GM23338 (cell line): ENCODE measurements around the gene PDZD8. TPM values are rescaled to one million over a fixed set of nuclear protein-coding genes. Genes with fewer than 3 reads are reported as not detected.

ENCODE experiments used
- ATAC-seq: fragments of 200-7000 bp; cut with Tn5 transposase; 3 replicates; pipeline ENCODE4 v1.9.1; 2020
- DNase-seq: peaks from one replicate; pipeline ENCODE4 v3.0.0-alpha.2; 2015; ENCODE audit warnings: low spot score
- H2AFZ ChIP-seq: fragments of 200-600 bp; sonication (generic); 2 replicates; pipeline ENCODE4 v1.8.0; 2016; ENCODE audit warnings: antibody characterized with exemption, mild to moderate bottlenecking, moderate library complexity
- H3F3A ChIP-seq: fragments of 200-600 bp; sonication (generic); replicated peaks from 2 replicates; pipeline ENCODE4 v1.8.0; 2017; ENCODE audit warnings: antibody characterized with exemption, mixed run types, low read depth
- H3K27ac ChIP-seq: fragments of 200-600 bp; sonication (generic); 2 replicates; pipeline ENCODE4 v1.6.1; 2016; ENCODE audit warnings: low read depth
- H3K27me3 ChIP-seq: fragments of 200-600 bp; sonication (generic); 2 replicates; pipeline ENCODE4 v1.8.0; 2016; ENCODE audit warnings: mild to moderate bottlenecking, mixed run types, moderate library complexity; ENCODE audit not compliant: insufficient read depth
- H3K36me3 ChIP-seq: fragments of 200-600 bp; sonication (generic); 2 replicates; pipeline ENCODE4 v1.8.0; 2016; ENCODE audit warnings: mild to moderate bottlenecking; ENCODE audit not compliant: insufficient read depth
- H3K4me1 ChIP-seq: fragments of 200-600 bp; sonication (generic); 2 replicates; pipeline ENCODE4 v1.8.0; 2016; ENCODE audit warnings: mild to moderate bottlenecking, moderate library complexity; ENCODE audit not compliant: insufficient read depth
- H3K4me2 ChIP-seq: fragments of 200-600 bp; sonication (generic); 2 replicates; pipeline ENCODE4 v1.7.1; 2017; ENCODE audit warnings: mixed run types
- H3K4me3 ChIP-seq: fragments of 200-600 bp; sonication (generic); 2 replicates; pipeline ENCODE4 v1.6.1; 2016; ENCODE audit warnings: mixed run types
- H3K79me2 ChIP-seq: fragments of 200-600 bp; sonication (generic); replicated peaks from 2 replicates; pipeline ENCODE4 v1.8.0; 2017; ENCODE audit warnings: mild to moderate bottlenecking; ENCODE audit not compliant: insufficient read depth
- H3K9me2 ChIP-seq: fragments of 200-600 bp; sonication (generic); 2 replicates; pipeline ENCODE4 v1.8.0; 2017; ENCODE audit not compliant: insufficient read depth
- H4K20me1 ChIP-seq: fragments of 200-600 bp; sonication (generic); replicated peaks from 2 replicates; pipeline ENCODE4 v1.8.0; 2017; ENCODE audit warnings: mild to moderate bottlenecking; ENCODE audit not compliant: insufficient read depth
- H3K27ac Mint-ChIP-seq: 2 replicates; pipeline ENCODE4 v1.8.0; 2020; ENCODE audit warnings: inconsistent platforms, mild to moderate bottlenecking, moderate library complexity, mixed read lengths
- H3K27me3 Mint-ChIP-seq: 3 replicates; pipeline ENCODE4 v1.8.0; 2022; ENCODE audit warnings: low read depth, mild to moderate bottlenecking, moderate library complexity, mixed read lengths, inconsistent platforms; ENCODE audit not compliant: insufficient read depth, poor library complexity
- H3K36me3 Mint-ChIP-seq: 3 replicates; pipeline ENCODE4 v1.8.0; 2021; ENCODE audit warnings: low read depth, mild to moderate bottlenecking, inconsistent platforms, moderate library complexity, mixed read lengths
- H3K4me1 Mint-ChIP-seq: 3 replicates; pipeline ENCODE4 v1.8.0; 2020; ENCODE audit warnings: mild to moderate bottlenecking, inconsistent platforms, mixed read lengths
- H3K4me3 Mint-ChIP-seq: 3 replicates; pipeline ENCODE4 v1.8.0; 2021; ENCODE audit warnings: moderate library complexity, mild to moderate bottlenecking, inconsistent platforms, mixed read lengths
- H3K9me3 Mint-ChIP-seq: 3 replicates; pipeline ENCODE4 v1.8.0; 2020; ENCODE audit warnings: moderate library complexity, mild to moderate bottlenecking, inconsistent platforms, mixed read lengths
- CREB1 ChIP-seq: fragments of 250-450 bp; sonication (Bioruptor Pico); IDR thresholded peaks from 2 replicates; pipeline ENCODE4 v1.5.0; 2020; ENCODE audit warnings: low read depth, mild to moderate bottlenecking, moderate library complexity
- EZH2 ChIP-seq: fragments of 200-600 bp; sonication (generic); IDR thresholded peaks from one replicate; pipeline ENCODE4 v1.8.0; 2017; ENCODE audit warnings: antibody characterized with exemption, mild to moderate bottlenecking, low read depth; ENCODE audit not compliant: unreplicated experiment
- EZH2phosphoT487 ChIP-seq: fragments of 200-600 bp; sonication (generic); IDR thresholded peaks from one replicate; pipeline ENCODE4 v1.8.1; 2018; ENCODE audit warnings: antibody characterized with exemption; ENCODE audit not compliant: unreplicated experiment
- JUNB ChIP-seq: IDR thresholded peaks from one replicate; pipeline ENCODE4 v1.6.1; 2016; ENCODE audit warnings: antibody characterized with exemption; ENCODE audit not compliant: unreplicated experiment
- NANOG ChIP-seq: IDR thresholded peaks from 2 replicates; pipeline ENCODE4 v1.6.1; 2016; ENCODE audit warnings: antibody characterized with exemption, borderline replicate concordance
- POLR2AphosphoS5 ChIP-seq: IDR thresholded peaks from 2 replicates; pipeline ENCODE4 v1.6.1; 2016; ENCODE audit warnings: antibody characterized with exemption, low read depth
- STAT1 ChIP-seq: IDR thresholded peaks from one replicate; pipeline ENCODE4 v1.6.1; 2016; ENCODE audit warnings: antibody characterized with exemption; ENCODE audit not compliant: unreplicated experiment
- ZNF114 ChIP-seq: fragments of 250-450 bp; sonication (Bioruptor Pico); IDR thresholded peaks from 2 replicates; pipeline ENCODE4 v1.5.0; 2020; ENCODE audit warnings: mild to moderate bottlenecking, moderate library complexity
- ZNF331 ChIP-seq: fragments of 250-450 bp; sonication (Bioruptor Pico); IDR thresholded peaks from 2 replicates; pipeline ENCODE4 v1.5.0; 2020; ENCODE audit warnings: low read depth, mild to moderate bottlenecking, moderate library complexity
- polyA plus RNA-seq: library from polyadenylated mRNA; unstranded; fragments of >200 nt; fragmentation: Nextera tagmentation; extraction: Ambion mirVana; gene quantifications from 2 replicates; pipeline ENCODE4 v1.2.1, GENCODE V29; 2016
- total RNA-seq: library from RNA; depleted of rRNA; stranded (reverse); fragments of >200 nt; shearing (Covaris generic); gene quantifications from 2 replicates; pipeline ENCODE4 v1.2.3, GENCODE V29; 2014
- TF ChIP-seq, protein P1 (sequence below): IDR thresholded peaks from one replicate; pipeline ENCODE4 v1.6.1; 2018; ENCODE audit warnings: antibody characterized with exemption; ENCODE audit not compliant: unreplicated experiment
- TF ChIP-seq, protein P2 (sequence below): IDR thresholded peaks from 2 replicates; pipeline ENCODE4 v1.6.1; 2016; ENCODE audit warnings: antibody characterized with exemption
- TF ChIP-seq, protein P3 (sequence below): fragments of 250-450 bp; sonication (Bioruptor Pico); IDR thresholded peaks from 2 replicates; pipeline ENCODE4 v1.5.0; 2020; ENCODE audit warnings: mild to moderate bottlenecking, moderate library complexity
- TF ChIP-seq, protein P4 (sequence below), 2 experiments: fragments of 200-600 bp in 1 of 2; sonication (generic) in 1 of 2; conservative IDR thresholded peaks; 2 replicates each; pipeline versions ENCODE4 v1.5.1 to v1.6.1; 2016 to 2017; ENCODE audit warnings: antibody characterized with exemption in 2 of 2, low read depth in 2 of 2, mild to moderate bottlenecking in 2 of 2, moderate library complexity in 1 of 2

The PDZD8 gene
- total and polyA plus RNA-seq, 2 experiments from 2014 or later: 11.4 to 28.6 TPM

DNA sequence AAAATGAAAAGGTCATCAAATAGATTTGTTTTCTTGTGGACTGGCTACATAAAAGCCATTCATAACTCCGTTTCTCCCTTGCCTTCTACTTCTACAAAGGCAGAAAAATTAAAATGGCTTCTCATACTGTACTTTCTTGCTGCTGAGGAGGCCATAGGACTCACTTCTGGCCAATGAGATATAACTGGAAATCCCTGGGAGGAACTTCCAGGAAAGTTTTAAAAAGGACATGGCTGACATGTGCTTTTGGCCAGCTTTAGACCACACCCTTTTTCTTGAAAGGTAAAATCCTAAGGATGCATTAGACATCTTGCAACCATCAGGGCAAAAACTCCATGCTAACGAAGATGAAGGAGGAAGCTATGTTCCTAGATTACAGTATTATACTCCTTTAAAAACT is 58.5 kb downstream of the PDZD8 start:
- DNase-seq (no peak), ATAC-seq (no peak)
- no peak overlapping the region for H3K4me3 ChIP-seq
- peaks cover 8% of the 10 kb centered on the region for H4K20me1 ChIP-seq
- no peaks in the 10 kb centered on the region for H3K9me3 Mint-ChIP-seq
- no peaks in the 10 kb centered on the region for H3K27me3 Mint-ChIP-seq
- H3K27me3 ChIP-seq: no peaks in the 10 kb centered on the region
- no peak overlapping the region for H3K27ac Mint-ChIP-seq
- H3K4me3 Mint-ChIP-seq: no peak overlapping the region
- H3K4me2 ChIP-seq: no peak overlapping the region
- TF ChIP-seq JUNB (no peak), ZNF114 (no peak), CREB1 (no peak), ZNF331 (CRISPR knock-in tag) (no peak), EZH2 (no peak), NANOG (no peak), EZH2phosphoT487 (no peak), STAT1 (no peak), POLR2AphosphoS5 (no peak)
- TF ChIP-seq, protein P1, sequence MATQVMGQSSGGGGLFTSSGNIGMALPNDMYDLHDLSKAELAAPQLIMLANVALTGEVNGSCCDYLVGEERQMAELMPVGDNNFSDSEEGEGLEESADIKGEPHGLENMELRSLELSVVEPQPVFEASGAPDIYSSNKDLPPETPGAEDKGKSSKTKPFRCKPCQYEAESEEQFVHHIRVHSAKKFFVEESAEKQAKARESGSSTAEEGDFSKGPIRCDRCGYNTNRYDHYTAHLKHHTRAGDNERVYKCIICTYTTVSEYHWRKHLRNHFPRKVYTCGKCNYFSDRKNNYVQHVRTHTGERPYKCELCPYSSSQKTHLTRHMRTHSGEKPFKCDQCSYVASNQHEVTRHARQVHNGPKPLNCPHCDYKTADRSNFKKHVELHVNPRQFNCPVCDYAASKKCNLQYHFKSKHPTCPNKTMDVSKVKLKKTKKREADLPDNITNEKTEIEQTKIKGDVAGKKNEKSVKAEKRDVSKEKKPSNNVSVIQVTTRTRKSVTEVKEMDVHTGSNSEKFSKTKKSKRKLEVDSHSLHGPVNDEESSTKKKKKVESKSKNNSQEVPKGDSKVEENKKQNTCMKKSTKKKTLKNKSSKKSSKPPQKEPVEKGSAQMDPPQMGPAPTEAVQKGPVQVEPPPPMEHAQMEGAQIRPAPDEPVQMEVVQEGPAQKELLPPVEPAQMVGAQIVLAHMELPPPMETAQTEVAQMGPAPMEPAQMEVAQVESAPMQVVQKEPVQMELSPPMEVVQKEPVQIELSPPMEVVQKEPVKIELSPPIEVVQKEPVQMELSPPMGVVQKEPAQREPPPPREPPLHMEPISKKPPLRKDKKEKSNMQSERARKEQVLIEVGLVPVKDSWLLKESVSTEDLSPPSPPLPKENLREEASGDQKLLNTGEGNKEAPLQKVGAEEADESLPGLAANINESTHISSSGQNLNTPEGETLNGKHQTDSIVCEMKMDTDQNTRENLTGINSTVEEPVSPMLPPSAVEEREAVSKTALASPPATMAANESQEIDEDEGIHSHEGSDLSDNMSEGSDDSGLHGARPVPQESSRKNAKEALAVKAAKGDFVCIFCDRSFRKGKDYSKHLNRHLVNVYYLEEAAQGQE: no peak
- TF ChIP-seq, protein P2, sequence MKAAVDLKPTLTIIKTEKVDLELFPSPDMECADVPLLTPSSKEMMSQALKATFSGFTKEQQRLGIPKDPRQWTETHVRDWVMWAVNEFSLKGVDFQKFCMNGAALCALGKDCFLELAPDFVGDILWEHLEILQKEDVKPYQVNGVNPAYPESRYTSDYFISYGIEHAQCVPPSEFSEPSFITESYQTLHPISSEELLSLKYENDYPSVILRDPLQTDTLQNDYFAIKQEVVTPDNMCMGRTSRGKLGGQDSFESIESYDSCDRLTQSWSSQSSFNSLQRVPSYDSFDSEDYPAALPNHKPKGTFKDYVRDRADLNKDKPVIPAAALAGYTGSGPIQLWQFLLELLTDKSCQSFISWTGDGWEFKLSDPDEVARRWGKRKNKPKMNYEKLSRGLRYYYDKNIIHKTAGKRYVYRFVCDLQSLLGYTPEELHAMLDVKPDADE: no peak
- TF ChIP-seq, protein P3, sequence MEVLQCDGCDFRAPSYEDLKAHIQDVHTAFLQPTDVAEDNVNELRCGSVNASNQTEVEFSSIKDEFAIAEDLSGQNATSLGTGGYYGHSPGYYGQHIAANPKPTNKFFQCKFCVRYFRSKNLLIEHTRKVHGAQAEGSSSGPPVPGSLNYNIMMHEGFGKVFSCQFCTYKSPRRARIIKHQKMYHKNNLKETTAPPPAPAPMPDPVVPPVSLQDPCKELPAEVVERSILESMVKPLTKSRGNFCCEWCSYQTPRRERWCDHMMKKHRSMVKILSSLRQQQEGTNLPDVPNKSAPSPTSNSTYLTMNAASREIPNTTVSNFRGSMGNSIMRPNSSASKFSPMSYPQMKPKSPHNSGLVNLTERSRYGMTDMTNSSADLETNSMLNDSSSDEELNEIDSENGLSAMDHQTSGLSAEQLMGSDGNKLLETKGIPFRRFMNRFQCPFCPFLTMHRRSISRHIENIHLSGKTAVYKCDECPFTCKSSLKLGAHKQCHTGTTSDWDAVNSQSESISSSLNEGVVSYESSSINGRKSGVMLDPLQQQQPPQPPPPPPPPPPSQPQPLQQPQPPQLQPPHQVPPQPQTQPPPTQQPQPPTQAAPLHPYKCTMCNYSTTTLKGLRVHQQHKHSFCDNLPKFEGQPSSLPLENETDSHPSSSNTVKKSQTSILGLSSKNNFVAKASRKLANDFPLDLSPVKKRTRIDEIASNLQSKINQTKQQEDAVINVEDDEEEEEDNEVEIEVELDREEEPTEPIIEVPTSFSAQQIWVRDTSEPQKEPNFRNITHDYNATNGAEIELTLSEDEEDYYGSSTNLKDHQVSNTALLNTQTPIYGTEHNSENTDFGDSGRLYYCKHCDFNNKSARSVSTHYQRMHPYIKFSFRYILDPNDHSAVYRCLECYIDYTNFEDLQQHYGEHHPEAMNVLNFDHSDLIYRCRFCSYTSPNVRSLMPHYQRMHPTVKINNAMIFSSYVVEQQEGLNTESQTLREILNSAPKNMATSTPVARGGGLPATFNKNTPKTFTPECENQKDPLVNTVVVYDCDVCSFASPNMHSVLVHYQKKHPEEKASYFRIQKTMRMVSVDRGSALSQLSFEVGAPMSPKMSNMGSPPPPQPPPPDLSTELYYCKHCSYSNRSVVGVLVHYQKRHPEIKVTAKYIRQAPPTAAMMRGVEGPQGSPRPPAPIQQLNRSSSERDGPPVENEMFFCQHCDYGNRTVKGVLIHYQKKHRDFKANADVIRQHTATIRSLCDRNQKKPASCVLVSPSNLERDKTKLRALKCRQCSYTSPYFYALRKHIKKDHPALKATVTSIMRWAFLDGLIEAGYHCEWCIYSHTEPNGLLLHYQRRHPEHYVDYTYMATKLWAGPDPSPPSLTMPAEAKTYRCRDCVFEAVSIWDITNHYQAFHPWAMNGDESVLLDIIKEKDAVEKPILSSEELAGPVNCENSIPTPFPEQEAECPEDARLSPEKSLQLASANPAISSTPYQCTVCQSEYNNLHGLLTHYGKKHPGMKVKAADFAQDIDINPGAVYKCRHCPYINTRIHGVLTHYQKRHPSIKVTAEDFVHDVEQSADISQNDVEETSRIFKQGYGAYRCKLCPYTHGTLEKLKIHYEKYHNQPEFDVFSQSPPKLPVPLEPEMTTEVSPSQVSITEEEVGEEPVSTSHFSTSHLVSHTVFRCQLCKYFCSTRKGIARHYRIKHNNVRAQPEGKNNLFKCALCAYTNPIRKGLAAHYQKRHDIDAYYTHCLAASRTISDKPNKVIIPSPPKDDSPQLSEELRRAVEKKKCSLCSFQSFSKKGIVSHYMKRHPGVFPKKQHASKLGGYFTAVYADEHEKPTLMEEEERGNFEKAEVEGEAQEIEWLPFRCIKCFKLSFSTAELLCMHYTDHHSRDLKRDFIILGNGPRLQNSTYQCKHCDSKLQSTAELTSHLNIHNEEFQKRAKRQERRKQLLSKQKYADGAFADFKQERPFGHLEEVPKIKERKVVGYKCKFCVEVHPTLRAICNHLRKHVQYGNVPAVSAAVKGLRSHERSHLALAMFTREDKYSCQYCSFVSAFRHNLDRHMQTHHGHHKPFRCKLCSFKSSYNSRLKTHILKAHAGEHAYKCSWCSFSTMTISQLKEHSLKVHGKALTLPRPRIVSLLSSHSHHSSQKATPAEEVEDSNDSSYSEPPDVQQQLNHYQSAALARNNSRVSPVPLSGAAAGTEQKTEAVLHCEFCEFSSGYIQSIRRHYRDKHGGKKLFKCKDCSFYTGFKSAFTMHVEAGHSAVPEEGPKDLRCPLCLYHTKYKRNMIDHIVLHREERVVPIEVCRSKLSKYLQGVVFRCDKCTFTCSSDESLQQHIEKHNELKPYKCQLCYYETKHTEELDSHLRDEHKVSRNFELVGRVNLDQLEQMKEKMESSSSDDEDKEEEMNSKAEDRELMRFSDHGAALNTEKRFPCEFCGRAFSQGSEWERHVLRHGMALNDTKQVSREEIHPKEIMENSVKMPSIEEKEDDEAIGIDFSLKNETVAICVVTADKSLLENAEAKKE: no peak
- TF ChIP-seq, protein P4, sequence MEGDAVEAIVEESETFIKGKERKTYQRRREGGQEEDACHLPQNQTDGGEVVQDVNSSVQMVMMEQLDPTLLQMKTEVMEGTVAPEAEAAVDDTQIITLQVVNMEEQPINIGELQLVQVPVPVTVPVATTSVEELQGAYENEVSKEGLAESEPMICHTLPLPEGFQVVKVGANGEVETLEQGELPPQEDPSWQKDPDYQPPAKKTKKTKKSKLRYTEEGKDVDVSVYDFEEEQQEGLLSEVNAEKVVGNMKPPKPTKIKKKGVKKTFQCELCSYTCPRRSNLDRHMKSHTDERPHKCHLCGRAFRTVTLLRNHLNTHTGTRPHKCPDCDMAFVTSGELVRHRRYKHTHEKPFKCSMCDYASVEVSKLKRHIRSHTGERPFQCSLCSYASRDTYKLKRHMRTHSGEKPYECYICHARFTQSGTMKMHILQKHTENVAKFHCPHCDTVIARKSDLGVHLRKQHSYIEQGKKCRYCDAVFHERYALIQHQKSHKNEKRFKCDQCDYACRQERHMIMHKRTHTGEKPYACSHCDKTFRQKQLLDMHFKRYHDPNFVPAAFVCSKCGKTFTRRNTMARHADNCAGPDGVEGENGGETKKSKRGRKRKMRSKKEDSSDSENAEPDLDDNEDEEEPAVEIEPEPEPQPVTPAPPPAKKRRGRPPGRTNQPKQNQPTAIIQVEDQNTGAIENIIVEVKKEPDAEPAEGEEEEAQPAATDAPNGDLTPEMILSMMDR (conservative IDR thresholded peaks at IDR 0.05; ENCODE audit: low read depth in 2 of 2): no peak
- H3K4me1 ChIP-seq: no peaks in the 10 kb centered on the region
- peaks cover 6% of the 10 kb centered on the region for H3K79me2 ChIP-seq
- H3F3A ChIP-seq: no peaks in the 10 kb centered on the region
- H3K36me3 ChIP-seq: no peaks in the 10 kb centered on the region
- H3K27ac ChIP-seq: no peak overlapping the region
- no peaks in the 10 kb centered on the region; the same call in 1 of the 3 replicates for H3K36me3 Mint-ChIP-seq
- no peak overlapping the region for H2AFZ ChIP-seq
- H3K4me1 Mint-ChIP-seq: peaks cover 3% of the 10 kb centered on the region; the same call in 1 of the 3 replicates
- no peaks in the 10 kb centered on the region for H3K9me2 ChIP-seq
